Renal cortex interstitium (tissue), 11 donors: ENCODE measurements around the gene GSK3A. TPM values are rescaled to one million over a fixed set of nuclear protein-coding genes. Genes with fewer than 3 reads are reported as not detected.

Experiments used
- DNase-seq, 11 donors: peaks; one replicate each; pipeline ENCODE4 v3.0.0-alpha.2; 2013; ENCODE audit warnings: low read depth in 9 of 11, low spot score in 4 of 11; ENCODE audit errors: extremely low read depth in 1 of 11
- polyA plus RNA-seq, 3 donors: library from polyadenylated mRNA; unstranded; fragments of 120-200 nt; gene quantifications; one replicate each; pipeline ENCODE4 v1.2.1, GENCODE V29; 2013; ENCODE audit not compliant: insufficient read length in 3 of 3

Gene GSK3A
- polyA plus RNA-seq, 3 donors = 63.5 to 80.8 (median 74.0) TPM

- peak in 4 of 11 donors; percentile 69 to 81 (median 76) for DNase-seq
These were observed 11.9 kb upstream of the GSK3A start for GRCh38 chr19:42254089-42254849.

GRCh38 chr19:42253245-42254088 lies 11.1 kb upstream of the GSK3A start:
- peak in 3 of 11 donors; percentile 61 to 77 (median 77) for DNase-seq

GRCh38 chr19:42252365-42253244 lies 10.2 kb upstream of the GSK3A start:
- DNase-seq = peak in 1 of 11 donors; percentile 78

- no peak for DNase-seq
These were observed 9.4 kb upstream of the GSK3A start for GRCh38 chr19:42251572-42252358.

- DNase-seq = no peak
These were observed 8.5 kb upstream of the GSK3A start for GRCh38 chr19:42250666-42251531.

- DNase-seq = no peak
These were observed 7.8 kb upstream of the GSK3A start for GRCh38 chr19:42250183-42250665.

- DNase-seq = no peak
These were observed 7.4 kb upstream of the GSK3A start for GRCh38 chr19:42249769-42250168.

GRCh38 chr19:42249149-42249750 lies 6.8 kb upstream of the GSK3A start:
- no peak for DNase-seq

- no peak for DNase-seq
These were observed 6.1 kb upstream of the GSK3A start for GRCh38 chr19:42248270-42249148.

- DNase-seq = no peak
These were observed 5.3 kb upstream of the GSK3A start for GRCh38 chr19:42247640-42248199.

- DNase-seq = no peak
These were observed 4.7 kb upstream of the GSK3A start for GRCh38 chr19:42246922-42247639.

- no peak for DNase-seq
These were observed 3.9 kb upstream of the GSK3A start for GRCh38 chr19:42246143-42246921.

- DNase-seq = no peak
These were observed 2.8 kb upstream of the GSK3A start for GRCh38 chr19:42245231-42245630.
